Fibroblast of lung (primary cell): ENCODE data around the gene CCDC187. TPM values are rescaled to one million over a fixed set of nuclear protein-coding genes. Genes with fewer than 3 reads are reported as not detected.

ENCODE experiments used
- DNase-seq, 2 donors: peaks; one replicate each; pipeline versions ENCODE4 v3.0.0 to v3.0.0-alpha.2; 2010; ENCODE audit warnings: low read depth in 2 of 2
- H2AFZ ChIP-seq: 2 replicates; pipeline ENCODE4 v1.5.1; 2012; ENCODE audit warnings: low read length, control low read depth, inconsistent platforms
- H3K27ac ChIP-seq: 2 replicates; pipeline ENCODE4 v1.5.1; 2011; ENCODE audit warnings: low read length, control low read depth; ENCODE audit not compliant: insufficient read depth
- H3K27me3 ChIP-seq: 2 replicates; pipeline ENCODE4 v1.5.1; 2011; ENCODE audit warnings: mild to moderate bottlenecking, low read length; ENCODE audit not compliant: control insufficient read depth, insufficient read depth
- H3K36me3 ChIP-seq: 2 replicates; pipeline ENCODE4 v1.5.1; 2011; ENCODE audit warnings: low read length; ENCODE audit not compliant: control insufficient read depth, insufficient read depth
- H3K4me1 ChIP-seq: 2 replicates; pipeline ENCODE4 v1.5.1; 2011; ENCODE audit warnings: low read length; ENCODE audit not compliant: control insufficient read depth, insufficient read depth; ENCODE audit errors: extremely low read depth
- H3K4me2 ChIP-seq: 2 replicates; pipeline ENCODE4 v1.5.1; 2011; ENCODE audit warnings: low read length, control low read depth; ENCODE audit not compliant: insufficient read depth; ENCODE audit errors: extremely low read depth
- H3K4me3 ChIP-seq, 4 experiments: fragments of 200-600 bp in 1 of 4; sonication (generic) in 1 of 4; replicated peaks in 1 of 4; 2 replicates each; pipeline ENCODE4 v1.5.1; 2011 to 2016; ENCODE audit warnings: low read length in 4 of 4, low read depth in 3 of 4, mild to moderate bottlenecking in 3 of 4, control low read depth in 2 of 4, inconsistent platforms in 1 of 4, mixed read lengths in 1 of 4; ENCODE audit not compliant: insufficient read depth in 1 of 4; ENCODE audit errors: control extremely low read depth in 1 of 4
- H3K79me2 ChIP-seq: 2 replicates; pipeline ENCODE4 v1.5.1; 2012; ENCODE audit warnings: mild to moderate bottlenecking, low read length, inconsistent platforms; ENCODE audit not compliant: control insufficient read depth, insufficient read depth
- H3K9ac ChIP-seq: 2 replicates; pipeline ENCODE4 v1.5.1; 2011; ENCODE audit warnings: mild to moderate bottlenecking, low read length, control low read depth; ENCODE audit not compliant: insufficient read depth
- H3K9me3 ChIP-seq: 2 replicates; pipeline ENCODE4 v1.5.1; 2012; ENCODE audit warnings: low read depth, low read length; ENCODE audit not compliant: control insufficient read depth, insufficient read depth
- H4K20me1 ChIP-seq: 2 replicates; pipeline ENCODE4 v1.5.1; 2011; ENCODE audit warnings: low read length; ENCODE audit not compliant: control insufficient read depth, insufficient read depth; ENCODE audit errors: extremely low read depth
- CTCF ChIP-seq, 2 donors: IDR thresholded peaks in 1 of 2; conservative IDR thresholded peaks in 1 of 2; 1 replicate in 1 of 2; 2 replicates in 1 of 2; pipeline ENCODE4 v1.5.1; 2011 to 2012; ENCODE audit warnings: low read length in 2 of 2, control low read depth in 1 of 2, inconsistent platforms in 1 of 2, low read depth in 1 of 2, mild to moderate bottlenecking in 1 of 2
- EZH2 ChIP-seq: IDR thresholded peaks from 2 replicates; pipeline ENCODE4 v1.5.1; 2012; ENCODE audit warnings: low read length, control low read depth, mild to moderate bottlenecking; ENCODE audit errors: missing control alignments
- polyA plus RNA-seq, 2 donors: library from polyadenylated mRNA; depleted of rRNA in 1 of 2; stranded (reverse) in 1 of 2; unstranded in 1 of 2; fragments of >200 nt; gene quantifications; 2 replicates each; pipeline ENCODE4 v1.2.1, GENCODE V29; 2011 to 2012; ENCODE audit warnings: missing spikeins in 1 of 2
- total RNA-seq: library from RNA; depleted of rRNA; stranded (reverse); fragments of >200 nt; gene quantifications from 2 replicates; pipeline ENCODE4 v1.2.1, GENCODE V29; 2014

The CCDC187 gene
- total and polyA plus RNA-seq, 2 donors (not counting 1 experiment from before 2014, with no cell fraction given), result not detected

- H3K9me3 ChIP-seq, result no peaks in the 10 kb centered on the region
- no peaks in the 10 kb centered on the region for H4K20me1 ChIP-seq
- H3K27ac ChIP-seq, result no peak overlapping the region
- H3K9ac ChIP-seq, result no peak overlapping the region
- no peak overlapping the region for H3K4me2 ChIP-seq
- no peak overlapping the region for H2AFZ ChIP-seq
- TF ChIP-seq CTCF (conservative IDR thresholded peaks at IDR 0.05 in 1 of 2, IDR thresholded peaks at IDR 0.05 in 1 of 2; ENCODE audit: low read depth in 1 of 2, low read length in 2 of 2) (no peak), EZH2 (no peak)
- no peak overlapping the region for H3K4me3 ChIP-seq
- H3K4me1 ChIP-seq, result no peaks in the 10 kb centered on the region
- no peaks in the 10 kb centered on the region for H3K36me3 ChIP-seq
- no peak for DNase-seq
- no peaks in the 10 kb centered on the region for H3K79me2 ChIP-seq
- H3K27me3 ChIP-seq, result no peaks in the 10 kb centered on the region
Observed at GRCh38 chr9:136312009-136312375, 8.1 kb upstream of the CCDC187 start.

DNA sequence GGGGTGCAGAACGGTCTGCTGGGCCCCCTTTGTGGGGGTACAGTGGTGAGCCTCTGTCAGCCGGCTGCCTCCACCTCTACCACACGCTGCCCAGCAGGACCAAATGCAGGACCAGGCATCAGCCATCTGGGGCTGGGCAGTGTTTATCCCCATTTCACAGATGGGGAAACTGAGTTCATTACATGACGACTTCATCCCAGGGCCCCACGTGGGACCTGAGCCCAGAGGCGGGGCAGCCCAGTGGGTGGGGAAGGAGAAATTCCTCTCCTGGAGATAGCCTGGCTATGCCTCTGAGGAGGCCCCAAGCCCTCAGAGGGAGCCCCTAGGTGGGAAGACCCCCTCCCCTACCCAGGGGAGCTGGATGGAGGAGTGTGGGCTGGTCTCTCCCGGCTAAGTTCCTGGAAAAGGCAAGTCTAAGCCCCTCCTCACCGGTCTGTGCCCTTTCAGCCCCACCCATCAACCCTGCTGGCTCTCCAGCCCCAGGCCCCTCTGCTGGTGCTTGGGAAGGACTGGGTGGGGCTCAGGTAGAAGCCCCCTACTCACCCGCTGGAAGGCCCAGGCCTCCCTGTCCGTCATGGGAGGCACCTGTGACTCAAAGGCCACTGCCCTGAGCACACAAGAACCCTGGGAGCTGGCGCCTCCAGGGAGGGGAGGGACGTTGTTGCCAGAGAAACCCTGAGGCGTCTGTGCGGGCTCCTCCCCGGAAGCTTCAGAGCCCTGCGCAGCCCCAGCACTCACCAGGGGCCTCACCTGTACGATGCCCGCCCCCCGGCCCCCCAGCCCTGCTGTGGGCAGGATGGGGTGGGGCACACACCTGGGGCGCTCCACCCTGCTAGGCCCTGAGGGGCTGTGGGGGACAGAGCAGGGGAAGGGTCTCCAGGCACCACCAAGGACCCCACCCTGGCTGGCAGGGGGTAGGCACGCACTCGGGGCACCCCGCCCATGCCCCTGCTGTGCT lies 7.4 kb upstream of the CCDC187 start:
- H3K4me1 ChIP-seq, result no peaks in the 10 kb centered on the region
- no peak for DNase-seq
- no peak overlapping the region for H3K9ac ChIP-seq
- H3K27ac ChIP-seq, result no peak overlapping the region
- no peak overlapping the region for H3K4me3 ChIP-seq
- TF ChIP-seq CTCF (conservative IDR thresholded peaks at IDR 0.05 in 1 of 2, IDR thresholded peaks at IDR 0.05 in 1 of 2; ENCODE audit: low read depth in 1 of 2, low read length in 2 of 2), result no peak
- no peak for TF ChIP-seq EZH2
- no peak overlapping the region for H2AFZ ChIP-seq
- H3K79me2 ChIP-seq, result no peaks in the 10 kb centered on the region
- no peaks in the 10 kb centered on the region for H3K9me3 ChIP-seq
- H3K36me3 ChIP-seq, result no peaks in the 10 kb centered on the region
- H3K27me3 ChIP-seq, result no peaks in the 10 kb centered on the region
- H3K4me2 ChIP-seq, result no peak overlapping the region
- H4K20me1 ChIP-seq, result no peaks in the 10 kb centered on the region

GRCh38 chr9:136310273-136311030 lies 6.6 kb upstream of the CCDC187 start:
- H3K4me1 ChIP-seq, result no peaks in the 10 kb centered on the region
- TF ChIP-seq EZH2 (no peak), CTCF (conservative IDR thresholded peaks at IDR 0.05 in 1 of 2, IDR thresholded peaks at IDR 0.05 in 1 of 2; ENCODE audit: low read depth in 1 of 2, low read length in 2 of 2) (no peak)
- no peak overlapping the region for H3K4me2 ChIP-seq
- H3K4me3 ChIP-seq, result no peak overlapping the region
- H3K27me3 ChIP-seq, result no peaks in the 10 kb centered on the region
- H3K9ac ChIP-seq, result no peak overlapping the region
- H4K20me1 ChIP-seq, result no peaks in the 10 kb centered on the region
- H2AFZ ChIP-seq, result no peak overlapping the region
- H3K9me3 ChIP-seq, result no peaks in the 10 kb centered on the region
- DNase-seq, result no peak
- H3K36me3 ChIP-seq, result no peaks in the 10 kb centered on the region
- no peak overlapping the region for H3K27ac ChIP-seq
- H3K79me2 ChIP-seq, result no peaks in the 10 kb centered on the region
